HEK293 (cell line): Measurements from ENCODE around the gene ATF5.

Experiments used
- CTCF ChIA-PET: fragments of 350-600 bp; formaldehyde crosslinking; extraction: SDS; loops from one replicate; lab custom pipeline; 2021; ENCODE audit warnings: antibody characterized with exemption; lab: Yijun Ruan, JAX
- POLR2A ChIA-PET: fragments of 300-600 bp; formaldehyde crosslinking; extraction: SDS; loops from one replicate; lab custom pipeline; 2020; ENCODE audit warnings: antibody characterized with exemption, inconsistent platforms; lab: Yijun Ruan, JAX
- H3K27ac ChIP-seq: fragments of 200-500 bp; sonication (Bioruptor generic); 2 replicates; pipeline ENCODE4 v1.5.1; 2014; ENCODE audit warnings: low read depth, low read length, control low read depth, inconsistent platforms; ENCODE audit errors: extremely low read depth
- H3K36me3 ChIP-seq, 2 experiments: fragments of 200-500 bp in 1 of 2; sonication (Bioruptor generic) in 1 of 2; 1 replicate in 1 of 2; 2 replicates in 1 of 2; pipeline ENCODE4 v1.5.1; 2014 to 2017; ENCODE audit warnings: inconsistent platforms in 2 of 2, low read length in 2 of 2; ENCODE audit not compliant: control insufficient read depth in 2 of 2, insufficient read depth in 1 of 2
- H3K4me1 ChIP-seq: fragments of 200-500 bp; sonication (Bioruptor generic); 2 replicates; pipeline ENCODE4 v1.5.1; 2014; ENCODE audit warnings: mild to moderate bottlenecking, low read length, inconsistent platforms; ENCODE audit not compliant: control insufficient read depth, insufficient read depth
- H3K4me3 ChIP-seq: 2 replicates; pipeline ENCODE4 v1.5.1; 2011; ENCODE audit warnings: low read depth, mild to moderate bottlenecking, control low read depth, low read length, moderate library complexity
- H3K9me3 ChIP-seq: fragments of 200-500 bp; sonication (Bioruptor generic); 2 replicates; pipeline ENCODE4 v1.5.1; 2014; ENCODE audit warnings: low read depth, low read length, inconsistent platforms; ENCODE audit not compliant: control insufficient read depth, insufficient read depth
- IKZF3 ChIP-seq: fragments of 450-650 bp; IDR thresholded peaks from 2 replicates; pipeline ENCODE4 v1.5.0; 2018; ENCODE audit warnings: missing biosample characterization, mild to moderate bottlenecking, missing genetic modification characterization, moderate library complexity
- KLF8 ChIP-seq: fragments of 450-650 bp; formaldehyde crosslinking; IDR thresholded peaks from 2 replicates; pipeline ENCODE4 v1.5.1; 2016; ENCODE audit warnings: missing biosample characterization, missing genetic modification characterization
- MEIS1 ChIP-seq: sonication (generic); formaldehyde crosslinking; IDR thresholded peaks from 2 replicates; pipeline ENCODE4 v1.8.1; 2022; ENCODE audit warnings: missing genetic modification reagents, mild to moderate bottlenecking, borderline replicate concordance
- SETDB1 ChIP-seq: IDR thresholded peaks from one replicate; pipeline ENCODE4 v1.6.1; 2017; ENCODE audit warnings: mild to moderate bottlenecking, low read length, moderate library complexity, mixed read lengths; ENCODE audit not compliant: insufficient read length
- TRIM28 ChIP-seq: IDR thresholded peaks from 2 replicates; pipeline ENCODE4 v1.6.1; 2011; ENCODE audit warnings: low read length, control low read depth, borderline replicate concordance
- ZBTB20 ChIP-seq: fragments of 450-650 bp; formaldehyde crosslinking; IDR thresholded peaks from 2 replicates; pipeline ENCODE4 v1.5.1; 2016; ENCODE audit warnings: missing biosample characterization, missing genetic modification characterization
- ZNF146 ChIP-seq: fragments of 450-650 bp; formaldehyde crosslinking; IDR thresholded peaks from 2 replicates; pipeline ENCODE4 v1.5.1; 2016; ENCODE audit warnings: missing biosample characterization, missing genetic modification characterization
- ZNF266 ChIP-seq: fragments of 450-650 bp; formaldehyde crosslinking; IDR thresholded peaks from 2 replicates; pipeline ENCODE4 v1.5.1; 2016; ENCODE audit warnings: missing biosample characterization, missing genetic modification characterization, low read depth
- ZNF404 ChIP-seq: fragments of 450-650 bp; formaldehyde crosslinking; IDR thresholded peaks from 2 replicates; pipeline ENCODE4 v1.5.1; 2017; ENCODE audit warnings: missing biosample characterization, missing genetic modification characterization
- ZNF510 ChIP-seq: fragments of 450-650 bp; formaldehyde crosslinking; IDR thresholded peaks from 2 replicates; pipeline ENCODE4 v1.5.1; 2018; ENCODE audit warnings: mild to moderate bottlenecking, missing genetic modification characterization, missing biosample characterization; ENCODE audit not compliant: insufficient replicate concordance
- ZNF521 ChIP-seq: fragments of 450-650 bp; formaldehyde crosslinking; IDR thresholded peaks from 2 replicates; pipeline ENCODE4 v1.5.1; 2017; ENCODE audit warnings: missing biosample characterization, mild to moderate bottlenecking, missing genetic modification characterization
- ZNF529 ChIP-seq: fragments of 450-650 bp; formaldehyde crosslinking; IDR thresholded peaks from 2 replicates; pipeline ENCODE4 v1.5.1; 2017; ENCODE audit warnings: missing genetic modification characterization, missing biosample characterization; ENCODE audit not compliant: insufficient replicate concordance
- ZNF571 ChIP-seq: fragments of 450-650 bp; formaldehyde crosslinking; IDR thresholded peaks from 2 replicates; pipeline ENCODE4 v1.5.0; 2017; ENCODE audit warnings: missing biosample characterization, missing genetic modification characterization
- ZNF664 ChIP-seq: fragments of 450-650 bp; formaldehyde crosslinking; IDR thresholded peaks from 2 replicates; pipeline ENCODE4 v1.5.1; 2016; ENCODE audit warnings: missing biosample characterization, missing genetic modification characterization
- ZNF830 ChIP-seq: fragments of 450-650 bp; IDR thresholded peaks from 2 replicates; pipeline ENCODE4 v1.5.0; 2018; ENCODE audit warnings: missing biosample characterization, missing genetic modification characterization, low read depth, mild to moderate bottlenecking, moderate library complexity
- TF ChIP-seq, protein P1 (sequence below): fragments of 450-650 bp; formaldehyde crosslinking; IDR thresholded peaks from 2 replicates; pipeline ENCODE4 v1.5.1; 2016; ENCODE audit warnings: missing biosample characterization, missing genetic modification characterization
- TF ChIP-seq, protein P2 (sequence below): IDR thresholded peaks from 2 replicates; pipeline ENCODE4 v1.6.1; 2011; ENCODE audit warnings: mild to moderate bottlenecking, low read depth, low read length, borderline replicate concordance
- TF ChIP-seq, protein P3 (sequence below): fragments of 450-650 bp; formaldehyde crosslinking; IDR thresholded peaks from 2 replicates; pipeline ENCODE4 v1.5.1; 2016; ENCODE audit warnings: missing biosample characterization, missing genetic modification characterization
- TF ChIP-seq, protein P4 (sequence below): fragments of 450-650 bp; formaldehyde crosslinking; IDR thresholded peaks from 2 replicates; pipeline ENCODE4 v1.5.1; 2017; ENCODE audit warnings: missing biosample characterization, missing genetic modification characterization

ATF5 gene

DNA sequence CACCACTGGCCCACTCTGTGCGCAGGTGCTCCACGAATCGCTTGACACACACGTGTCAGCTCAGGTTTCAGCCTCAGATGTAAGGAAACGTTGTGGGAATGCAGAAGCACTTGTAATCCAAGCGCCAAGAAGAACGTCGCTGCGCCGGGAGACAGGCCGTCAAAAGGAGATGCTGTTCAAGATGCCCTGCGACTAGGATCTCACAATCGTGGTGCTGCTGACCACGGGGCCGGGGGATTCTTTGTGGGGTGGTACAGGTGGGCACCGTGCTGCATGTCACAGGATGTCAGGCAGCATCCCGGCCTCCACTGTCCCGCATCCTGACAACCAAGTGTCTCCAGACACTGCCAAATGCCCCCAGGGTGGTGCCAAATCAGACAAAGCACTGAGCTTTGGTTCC is 48.9 kb downstream of the ATF5 start:
- no peaks in the 10 kb centered on the region for H3K4me1 ChIP-seq
- no peak overlapping the region for H3K4me3 ChIP-seq
- TF ChIP-seq TRIM28 (no peak), KLF8 (tag by site-specific recombination) (no peak), ZNF404 (tag by site-specific recombination) (no peak), ZNF529 (tag by site-specific recombination) (no peak), ZNF571 (tag by site-specific recombination) (no peak), SETDB1 (no peak), ZNF664 (tag by site-specific recombination) (no peak), ZNF510 (tag by site-specific recombination) (no peak), ZNF146 (tag by site-specific recombination) (no peak), ZNF266 (tag by site-specific recombination) (no peak)
- TF ChIP-seq, protein P1, sequence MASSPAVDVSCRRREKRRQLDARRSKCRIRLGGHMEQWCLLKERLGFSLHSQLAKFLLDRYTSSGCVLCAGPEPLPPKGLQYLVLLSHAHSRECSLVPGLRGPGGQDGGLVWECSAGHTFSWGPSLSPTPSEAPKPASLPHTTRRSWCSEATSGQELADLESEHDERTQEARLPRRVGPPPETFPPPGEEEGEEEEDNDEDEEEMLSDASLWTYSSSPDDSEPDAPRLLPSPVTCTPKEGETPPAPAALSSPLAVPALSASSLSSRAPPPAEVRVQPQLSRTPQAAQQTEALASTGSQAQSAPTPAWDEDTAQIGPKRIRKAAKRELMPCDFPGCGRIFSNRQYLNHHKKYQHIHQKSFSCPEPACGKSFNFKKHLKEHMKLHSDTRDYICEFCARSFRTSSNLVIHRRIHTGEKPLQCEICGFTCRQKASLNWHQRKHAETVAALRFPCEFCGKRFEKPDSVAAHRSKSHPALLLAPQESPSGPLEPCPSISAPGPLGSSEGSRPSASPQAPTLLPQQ, result no peak
- TF ChIP-seq, protein P2, sequence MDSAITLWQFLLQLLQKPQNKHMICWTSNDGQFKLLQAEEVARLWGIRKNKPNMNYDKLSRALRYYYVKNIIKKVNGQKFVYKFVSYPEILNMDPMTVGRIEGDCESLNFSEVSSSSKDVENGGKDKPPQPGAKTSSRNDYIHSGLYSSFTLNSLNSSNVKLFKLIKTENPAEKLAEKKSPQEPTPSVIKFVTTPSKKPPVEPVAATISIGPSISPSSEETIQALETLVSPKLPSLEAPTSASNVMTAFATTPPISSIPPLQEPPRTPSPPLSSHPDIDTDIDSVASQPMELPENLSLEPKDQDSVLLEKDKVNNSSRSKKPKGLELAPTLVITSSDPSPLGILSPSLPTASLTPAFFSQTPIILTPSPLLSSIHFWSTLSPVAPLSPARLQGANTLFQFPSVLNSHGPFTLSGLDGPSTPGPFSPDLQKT, result no peak
- TF ChIP-seq, protein P3, sequence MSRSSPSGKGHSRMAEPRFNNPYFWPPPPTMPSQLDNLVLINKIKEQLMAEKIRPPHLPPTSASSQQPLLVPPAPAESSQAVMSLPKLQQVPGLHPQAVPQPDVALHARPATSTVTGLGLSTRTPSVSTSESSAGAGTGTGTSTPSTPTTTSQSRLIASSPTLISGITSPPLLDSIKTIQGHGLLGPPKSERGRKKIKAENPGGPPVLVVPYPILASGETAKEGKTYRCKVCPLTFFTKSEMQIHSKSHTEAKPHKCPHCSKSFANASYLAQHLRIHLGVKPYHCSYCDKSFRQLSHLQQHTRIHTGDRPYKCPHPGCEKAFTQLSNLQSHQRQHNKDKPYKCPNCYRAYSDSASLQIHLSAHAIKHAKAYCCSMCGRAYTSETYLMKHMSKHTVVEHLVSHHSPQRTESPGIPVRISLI (tag by site-specific recombination), result no peak
- TF ChIP-seq, protein P4, sequence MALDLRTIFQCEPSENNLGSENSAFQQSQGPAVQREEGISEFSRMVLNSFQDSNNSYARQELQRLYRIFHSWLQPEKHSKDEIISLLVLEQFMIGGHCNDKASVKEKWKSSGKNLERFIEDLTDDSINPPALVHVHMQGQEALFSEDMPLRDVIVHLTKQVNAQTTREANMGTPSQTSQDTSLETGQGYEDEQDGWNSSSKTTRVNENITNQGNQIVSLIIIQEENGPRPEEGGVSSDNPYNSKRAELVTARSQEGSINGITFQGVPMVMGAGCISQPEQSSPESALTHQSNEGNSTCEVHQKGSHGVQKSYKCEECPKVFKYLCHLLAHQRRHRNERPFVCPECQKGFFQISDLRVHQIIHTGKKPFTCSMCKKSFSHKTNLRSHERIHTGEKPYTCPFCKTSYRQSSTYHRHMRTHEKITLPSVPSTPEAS (tag by site-specific recombination), result no peak
- CTCF ChIA-PET, result interaction anchor here (1.0 to 2.8 kb wide), 2 partner anchors 9 to 40 kb away, joined by 3 to 18 read pairs; no protein-coding TSS in a partner anchor
- POLR2A ChIA-PET, result no interaction called here
- H3K9me3 ChIP-seq, result no peaks in the 10 kb centered on the region
- H3K27ac ChIP-seq, result no peak overlapping the region
- H3K36me3 ChIP-seq, result peaks cover 0 to 24% of the 10 kb centered on the region in 2 experiments; a peak in 2 of 3 replicates

DNA sequence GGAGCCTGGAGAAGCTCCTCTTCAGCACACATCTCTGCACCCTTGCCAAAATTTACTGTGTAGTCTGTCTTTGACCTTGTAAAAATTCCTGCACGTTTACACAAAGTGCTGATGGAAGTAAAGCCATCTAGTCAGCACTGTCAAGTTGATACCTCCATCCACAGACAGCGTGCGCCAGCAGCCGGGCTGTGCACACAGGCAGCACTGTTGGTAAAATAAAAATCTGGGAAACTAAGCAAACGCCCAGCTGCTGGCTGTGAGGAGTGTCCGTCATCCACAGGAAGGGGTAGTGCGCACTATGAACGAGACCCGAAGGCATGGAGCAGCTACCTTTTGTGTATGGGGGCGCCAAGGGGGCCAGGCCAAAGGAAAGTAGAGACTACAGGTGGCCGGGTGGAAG is 49.3 kb downstream of the ATF5 start:
- H3K4me1 ChIP-seq, result no peaks in the 10 kb centered on the region
- CTCF ChIA-PET, result interaction anchor here (2.8 kb wide), 1 partner anchor 41 kb away, joined by 18 read pairs; no protein-coding TSS in a partner anchor
- H3K27ac ChIP-seq, result no peak overlapping the region
- POLR2A ChIA-PET, result no interaction called here
- TF ChIP-seq ZBTB20 (tag by site-specific recombination), result no peak
- TF ChIP-seq ZNF830 (tag by site-specific recombination), result no peak
- TF ChIP-seq MEIS1 (CRISPR knock-in tag), result no peak
- no peak for TF ChIP-seq IKZF3
- TF ChIP-seq ZNF521 (tag by site-specific recombination), result no peak
- TF ChIP-seq, all 188 proteins: peak for 0
- Histone ChIP-seq H3K9me3 (no peaks in the 10 kb centered on the region), H3K36me3 (peaks cover 0 to 24% of the 10 kb centered on the region in 2 experiments; a peak in 2 of 3 replicates), H3K4me3 (no peak overlapping the region)
